ENCODE results near the gene TRMT61A. TPM values are rescaled to one million over a fixed set of nuclear protein-coding genes. Genes with fewer than 3 reads are reported as not detected.

TRMT61A gene
- polyA plus RNA-seq, 3 donors = 2.7 to 7.1 (median 3.4) TPM

GRCh38 chr14:103492156-103492925 lies 36.7 kb upstream of the TRMT61A start:
- Mint-ChIP-seq H3K27ac (peak overlapping the region in 1 of 7 donors; percentile 46), H3K36me3 (peaks cover 63 to 88% of the 10 kb centered on the region in 2 donors)
- WGBS (ENCODE audit: insufficient coverage) = 91% methylated on average over 2 of the region's 6 CpGs

GRCh38 chr14:103495854-103496253 lies 33.1 kb upstream of the TRMT61A start:
- WGBS (ENCODE audit: insufficient coverage) = 100% methylated on average over 1 of the region's 2 CpGs
- no peak for DNase-seq
- H3K4me1 ChIP-seq (ENCODE audit: control insufficient read depth in 1 of 2, insufficient read depth in 2 of 2, low read length in 2 of 2) = no peaks in the 10 kb centered on the region
- peak overlapping the region in 1 of 2 donors; percentile 4 for H3K27ac ChIP-seq (ENCODE audit: low read depth in 1 of 2, low read length in 2 of 2)
- intact Hi-C loops (cut with micrococcal nuclease) = no loop called here
- peaks cover 51 to 86% of the 10 kb centered on the region in 2 donors for H3K36me3 Mint-ChIP-seq
- no peaks in the 10 kb centered on the region for H3K9me3 ChIP-seq (replicated peaks in 1 of 2; ENCODE audit: control insufficient read depth in 1 of 2, insufficient read depth in 1 of 2, low read length in 2 of 2)
- no peaks in the 10 kb centered on the region for H3K79me2 ChIP-seq (ENCODE audit: insufficient read depth, low read length)
- H3K27me3 ChIP-seq (ENCODE audit: control insufficient read depth in 2 of 2, insufficient read depth in 2 of 2, low read length in 2 of 2) = no peaks in the 10 kb centered on the region
- peaks cover 5% of the 10 kb centered on the region for H3K4me1 Mint-ChIP-seq
- H3K4me3 Mint-ChIP-seq = no peak overlapping the region
- H3K4me3 ChIP-seq (replicated peaks in 1 of 3; ENCODE audit: low read depth in 2 of 3, low read length in 3 of 3) = no peak overlapping the region
- peaks cover 0 to 1% (median 0%) of the 10 kb centered on the region in 3 donors for H3K27me3 Mint-ChIP-seq (ENCODE audit: low read depth in 3 of 3)
- no peaks in the 10 kb centered on the region for H3K9me3 Mint-ChIP-seq
- H3K36me3 ChIP-seq (replicated peaks in 1 of 2; ENCODE audit: control insufficient read depth in 1 of 2, insufficient read depth in 2 of 2, low read length in 2 of 2) = peaks cover 82 to 96% of the 10 kb centered on the region in 2 donors
- peaks cover 54% of the 10 kb centered on the region for H4K20me1 ChIP-seq (ENCODE audit: insufficient read depth, low read length)
- no peak overlapping the region for H3K4me2 ChIP-seq (replicated peaks; ENCODE audit: extremely low read depth, low read length, poor library complexity, severe bottlenecking)
- H3K27ac Mint-ChIP-seq = peak overlapping the region in 1 of 7 donors; percentile 14
- no peak overlapping the region for H2AFZ ChIP-seq (ENCODE audit: insufficient read depth, low read depth, low read length, poor library complexity, severe bottlenecking)
- no peak overlapping the region for H3K9ac ChIP-seq (ENCODE audit: insufficient read depth, low read length, poor library complexity, severe bottlenecking)
- no peak for TF ChIP-seq CTCF (IDR thresholded peaks at IDR 0.05)

More at GRCh38 chr14:103492156-103492925, 36.7 kb upstream of the TRMT61A start:
- Histone ChIP-seq H3K36me3 (replicated peaks in 1 of 2; ENCODE audit: control insufficient read depth in 1 of 2, insufficient read depth in 2 of 2, low read length in 2 of 2) (peaks cover 84 to 97% of the 10 kb centered on the region in 2 donors), H3K4me1 (ENCODE audit: control insufficient read depth in 1 of 2, insufficient read depth in 2 of 2, low read length in 2 of 2) (no peaks in the 10 kb centered on the region), H3K9ac (ENCODE audit: insufficient read depth, low read length, poor library complexity, severe bottlenecking) (no peak overlapping the region), H3K4me2 (replicated peaks; ENCODE audit: extremely low read depth, low read length, poor library complexity, severe bottlenecking) (no peak overlapping the region), H2AFZ (ENCODE audit: insufficient read depth, low read depth, low read length, poor library complexity, severe bottlenecking) (no peak overlapping the region), H3K79me2 (ENCODE audit: insufficient read depth, low read length) (no peaks in the 10 kb centered on the region), H3K27me3 (ENCODE audit: control insufficient read depth in 2 of 2, insufficient read depth in 2 of 2, low read length in 2 of 2) (no peaks in the 10 kb centered on the region), H3K4me3 (replicated peaks in 1 of 3; ENCODE audit: low read depth in 2 of 3, low read length in 3 of 3) (no peak overlapping the region), H3K27ac (ENCODE audit: low read depth in 1 of 2, low read length in 2 of 2) (no peak overlapping the region), H3K9me3 (replicated peaks in 1 of 2; ENCODE audit: control insufficient read depth in 1 of 2, insufficient read depth in 1 of 2, low read length in 2 of 2) (no peaks in the 10 kb centered on the region), H4K20me1 (ENCODE audit: insufficient read depth, low read length) (peaks cover 42% of the 10 kb centered on the region)
- TF ChIP-seq CTCF (IDR thresholded peaks at IDR 0.05) = no peak
- DNase-seq = no peak
- H3K4me3 Mint-ChIP-seq = no peak overlapping the region
- intact Hi-C loops (cut with micrococcal nuclease) = no loop called here
- H3K4me1 Mint-ChIP-seq = no peaks in the 10 kb centered on the region
- H3K9me3 Mint-ChIP-seq = no peaks in the 10 kb centered on the region
- peaks cover 0 to 1% (median 0%) of the 10 kb centered on the region in 3 donors for H3K27me3 Mint-ChIP-seq (ENCODE audit: low read depth in 3 of 3)
